GM21447 (cell line): ENCODE measurements around the gene HMCN1.
A peak's percentile ranks its signal among the peaks of the same experiment; 100 is the strongest.
"Not testable (repeated sequence)": the region's sequence is repeated elsewhere in the genome, so short reads cannot be mapped to it uniquely, and the experiment has no call there.

Experiments used
- ATAC-seq: cut with Tn5 transposase; IDR thresholded peaks from one replicate; pipeline ENCODE4 v1.9.1; 2021; ENCODE audit not compliant: unreplicated experiment

Gene HMCN1

DNA sequence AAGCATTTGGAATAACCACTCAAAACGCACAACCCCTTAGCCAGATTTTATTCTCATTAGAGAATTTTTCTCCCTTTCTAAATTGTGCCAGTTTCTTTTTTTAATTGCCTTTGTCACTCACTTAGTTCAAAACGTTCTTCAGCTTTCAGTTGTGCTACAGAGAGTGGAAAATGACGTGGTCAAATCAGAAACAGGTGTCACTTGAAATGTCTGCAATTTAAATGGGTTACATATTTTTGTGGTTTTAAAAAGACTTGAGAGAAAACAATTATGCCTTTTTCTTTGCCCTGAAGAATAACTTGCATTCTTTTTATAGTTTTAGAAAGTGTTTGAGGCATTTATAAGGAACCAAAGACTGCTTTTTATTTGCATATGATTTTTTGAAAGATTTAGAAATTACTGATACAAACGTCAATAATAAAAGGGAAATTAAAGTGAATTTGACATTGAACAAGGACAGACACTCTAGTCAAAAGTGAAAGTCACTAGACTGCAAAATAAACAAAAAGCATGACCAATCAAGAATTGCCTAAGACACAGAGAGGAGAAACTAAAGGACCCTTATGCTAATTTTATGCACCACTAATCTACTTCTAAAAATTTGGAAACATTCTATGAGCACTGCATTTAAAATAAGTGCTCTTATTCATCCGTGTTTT, 449.9 kb downstream of the HMCN1 start:
- peak; percentile 68 for ATAC-seq

DNA sequence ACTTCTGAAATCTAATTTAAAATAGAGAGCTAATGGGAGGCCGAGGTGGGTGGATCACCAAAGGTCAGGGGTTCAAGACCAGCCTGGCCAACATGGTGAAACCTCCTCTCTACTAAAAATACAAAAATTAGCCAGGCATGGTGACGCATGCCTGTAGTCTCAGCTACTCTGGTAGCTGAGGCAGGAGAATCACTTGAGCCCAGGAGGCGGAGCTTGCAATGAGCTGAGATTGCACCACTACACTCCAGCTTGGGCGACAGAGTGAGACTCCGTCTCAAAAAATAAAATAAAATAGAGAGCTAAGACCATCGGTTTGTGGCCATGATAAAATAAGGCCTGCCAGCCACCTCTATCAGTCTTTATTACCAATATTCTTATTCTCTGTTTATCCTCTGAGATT, 452.1 kb downstream of the HMCN1 start:
- ATAC-seq, result not testable (repeated sequence)

DNA sequence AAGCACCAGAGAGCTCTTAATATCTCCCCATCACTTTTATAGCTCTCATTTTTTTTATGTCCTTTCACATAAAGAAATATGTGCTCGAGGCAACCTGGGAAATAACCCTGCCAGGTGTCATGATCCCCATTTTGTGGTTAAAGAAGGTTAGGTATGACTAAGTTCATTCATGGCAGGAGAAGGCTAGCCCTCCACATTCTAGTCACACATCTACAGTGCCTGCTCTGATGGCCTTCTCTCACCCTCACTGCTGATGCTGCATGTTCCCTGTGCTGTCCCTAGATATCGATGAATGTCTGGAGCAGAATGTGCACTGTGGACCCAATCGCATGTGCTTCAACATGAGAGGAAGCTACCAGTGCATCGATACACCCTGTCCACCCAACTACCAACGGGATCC, 453.4 kb downstream of the HMCN1 start:
- peak; percentile 52 for ATAC-seq

DNA sequence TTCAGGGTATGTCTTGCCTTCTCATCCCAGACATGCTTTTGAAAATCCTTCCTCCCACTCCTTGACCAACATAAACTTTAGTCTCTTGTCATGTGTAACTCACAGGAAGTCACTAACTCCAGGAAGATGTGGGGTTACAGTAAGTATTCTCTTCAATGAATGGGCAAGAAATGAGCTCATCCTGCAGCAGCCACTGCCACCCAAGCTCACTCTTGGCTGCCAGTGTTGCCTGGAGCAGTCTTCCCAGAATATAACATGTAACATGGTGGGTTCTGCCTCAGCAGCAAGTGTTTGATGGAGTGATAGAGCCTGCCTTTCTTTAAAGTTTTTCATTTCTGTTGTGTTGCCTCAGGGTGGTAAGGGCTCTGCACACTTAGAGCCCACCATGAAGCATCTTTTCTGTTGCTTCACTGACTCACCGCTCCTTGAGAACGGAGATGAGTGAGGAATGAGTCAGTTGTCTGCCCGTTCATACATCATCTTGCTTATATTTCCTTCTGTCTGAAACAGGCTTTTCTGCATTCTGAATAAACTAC, 453.9 kb downstream of the HMCN1 start:
- peak; percentile 17 for ATAC-seq

DNA sequence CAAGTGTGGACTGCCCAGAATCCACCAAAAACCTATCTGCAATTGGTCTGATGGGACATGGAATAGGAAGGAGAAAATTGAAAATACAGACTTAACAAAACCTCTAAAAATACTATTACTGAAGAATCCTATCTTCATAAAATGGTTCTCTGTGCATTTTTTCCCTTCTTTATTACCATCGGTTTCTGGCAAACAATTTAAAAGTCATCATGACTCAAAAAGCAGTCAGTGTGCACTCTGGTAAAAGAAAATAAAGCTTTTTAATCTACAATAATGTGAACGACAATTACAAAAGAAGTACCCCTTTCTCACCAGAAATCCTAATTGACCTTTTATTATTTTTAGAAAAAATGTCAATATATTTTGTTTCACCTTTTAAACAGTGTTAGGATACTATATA, 454.5 kb downstream of the HMCN1 start:
- no peak for ATAC-seq

DNA sequence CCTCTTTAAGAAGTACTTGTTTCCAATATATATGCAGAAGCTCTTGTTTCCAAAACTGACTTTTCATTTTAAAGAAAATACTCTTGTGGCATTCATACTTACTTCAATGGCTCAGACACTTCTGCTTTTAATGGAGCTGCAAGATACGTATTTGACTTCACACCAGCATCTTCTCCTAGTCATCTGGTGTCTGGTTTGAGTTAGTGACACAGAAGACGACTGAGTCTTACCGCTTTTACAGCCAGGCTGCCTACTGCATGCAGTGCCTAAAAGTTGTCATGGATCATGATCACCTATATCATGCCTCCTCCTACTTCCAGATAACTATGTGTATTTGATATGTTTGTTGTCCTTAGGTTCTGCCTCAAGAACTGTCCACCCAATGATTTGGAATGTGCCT, 455.0 kb downstream of the HMCN1 start:
- no peak for ATAC-seq

DNA sequence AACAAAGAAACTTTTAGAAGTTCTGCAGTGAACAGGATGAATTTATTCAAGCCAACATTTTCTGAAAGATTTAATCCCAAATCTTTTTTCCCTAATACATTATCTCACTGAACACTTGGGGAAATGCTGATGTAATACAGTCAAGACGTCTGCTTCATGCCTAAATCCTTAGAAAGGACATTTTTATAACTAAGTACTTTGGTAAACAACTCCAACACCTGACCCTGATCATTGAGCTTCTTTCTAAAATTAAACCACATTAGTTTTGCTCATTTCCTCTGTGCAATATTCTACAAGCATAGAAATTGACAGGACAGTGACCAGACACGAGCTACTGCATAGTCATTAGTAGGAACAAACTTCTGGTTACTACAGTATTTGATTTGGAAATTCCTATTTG, 457.3 kb downstream of the HMCN1 start:
- no peak for ATAC-seq

DNA sequence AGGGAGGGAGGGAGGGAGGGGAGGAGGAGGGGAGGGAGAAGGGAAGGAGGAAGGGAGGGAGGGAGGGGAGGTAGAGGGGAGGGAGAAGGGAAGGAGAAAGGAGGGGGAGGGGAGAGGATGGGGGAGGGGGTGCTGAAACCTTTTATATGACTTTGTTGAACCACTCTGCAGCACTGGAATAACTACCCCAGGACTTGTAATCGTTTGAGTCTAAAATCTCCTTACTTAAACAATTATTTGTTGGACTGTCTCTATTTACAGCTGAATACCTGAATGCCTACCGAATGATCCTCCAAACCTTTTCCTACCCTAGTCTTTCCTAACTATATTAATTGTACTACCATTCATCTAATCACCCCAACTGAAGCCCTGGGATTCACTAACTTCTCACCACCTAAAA, 459.0 kb downstream of the HMCN1 start:
- ATAC-seq, result no peak

DNA sequence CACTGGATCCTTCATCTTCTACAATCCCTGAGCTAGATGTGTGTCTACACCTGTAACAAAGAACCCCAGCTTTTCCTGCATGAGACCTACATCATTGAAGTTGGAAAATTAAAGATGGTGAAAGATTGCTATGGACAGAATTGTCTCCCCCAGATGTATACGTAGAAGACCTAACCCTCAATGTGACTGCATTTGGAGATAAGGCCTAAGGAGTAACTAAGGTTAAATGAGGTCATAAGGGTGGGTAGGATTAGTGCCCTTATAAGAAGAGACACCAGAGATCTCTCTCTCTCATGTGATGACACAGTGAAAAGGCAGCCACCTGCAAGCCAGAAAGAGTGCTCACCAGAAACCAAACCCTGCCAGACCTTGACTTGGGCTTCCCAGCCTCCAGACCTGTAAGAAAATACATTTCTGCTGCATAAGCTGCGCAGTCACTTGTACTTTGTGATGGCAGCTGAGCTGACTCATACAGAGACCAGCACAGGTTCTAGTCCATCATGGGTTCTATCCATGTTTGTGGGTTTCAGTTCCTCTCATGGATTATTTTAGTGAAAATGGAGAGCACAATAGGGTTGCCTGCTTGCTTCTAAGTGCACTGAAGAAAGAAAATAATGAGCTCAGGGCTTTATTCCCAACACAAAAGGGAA, 460.0 kb downstream of the HMCN1 start:
- peak; percentile 86 for ATAC-seq

DNA sequence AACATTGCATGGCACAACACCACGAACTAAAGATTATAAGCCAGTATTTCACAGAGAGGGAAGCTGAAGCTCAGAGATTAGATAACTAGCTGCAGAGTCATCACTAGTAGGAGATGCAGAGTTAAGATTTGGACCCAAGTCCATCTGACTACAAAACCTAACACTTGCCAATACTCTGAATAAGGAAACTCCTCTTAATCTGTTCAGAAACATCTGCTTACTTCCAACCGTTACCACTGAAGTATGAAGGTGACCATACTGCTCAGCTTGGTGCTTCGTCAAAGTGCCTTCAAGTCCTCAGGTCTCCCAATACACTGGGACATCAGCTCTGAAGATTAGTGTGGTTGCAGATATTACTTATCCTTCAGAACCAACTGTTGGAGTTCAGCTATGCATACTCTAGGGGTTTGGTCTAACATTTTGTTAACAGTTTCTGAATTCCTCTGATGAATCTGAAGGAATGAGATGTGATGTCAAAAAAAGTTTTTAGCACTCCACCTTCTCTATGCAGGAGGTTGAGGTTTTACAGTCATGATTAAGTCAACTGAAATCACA, 461.3 kb downstream of the HMCN1 start:
- ATAC-seq, result no peak

DNA sequence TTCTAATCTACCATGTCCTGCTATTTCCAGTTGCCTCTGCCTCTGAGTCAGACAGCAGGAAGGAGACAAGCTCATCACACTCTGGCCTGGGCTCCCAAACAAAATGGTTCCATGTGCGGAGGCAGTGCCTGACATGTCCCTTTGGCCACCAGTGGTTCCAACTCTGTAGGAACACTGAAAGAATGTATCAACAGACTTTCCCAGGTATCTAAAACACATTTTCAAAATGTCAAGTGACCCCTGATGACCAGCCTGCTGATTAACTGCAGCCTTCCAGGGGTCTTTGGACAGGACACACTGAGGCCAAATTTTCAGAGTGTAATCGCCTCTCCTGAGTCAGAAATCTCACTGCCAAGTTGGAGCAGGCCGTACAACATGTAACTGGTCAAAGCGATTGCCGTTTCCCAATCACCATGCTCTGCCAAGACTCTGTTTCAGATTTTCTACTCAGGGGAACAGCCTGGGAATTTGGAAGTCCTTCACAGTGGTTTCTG, 468.1 kb downstream of the HMCN1 start:
- ATAC-seq, result no peak

DNA sequence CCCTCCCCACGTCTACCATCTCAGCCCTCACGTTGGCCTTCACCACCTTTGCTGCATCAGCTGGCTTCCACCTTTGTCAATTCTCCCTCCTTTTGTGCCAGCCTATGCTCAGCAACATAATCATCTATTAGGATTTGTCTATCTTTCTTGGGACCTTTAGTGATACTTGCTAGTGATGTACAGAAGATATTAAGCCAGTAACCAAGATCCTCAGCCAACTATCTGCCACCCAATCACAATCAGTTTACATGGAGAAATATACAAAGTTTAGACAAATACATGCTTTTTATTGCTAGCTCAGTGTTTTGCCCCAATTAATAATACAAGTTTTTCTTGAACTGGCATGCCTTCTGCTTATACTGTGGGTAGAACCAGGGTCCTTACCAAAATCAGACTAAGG, 468.6 kb downstream of the HMCN1 start:
- ATAC-seq, result no peak

DNA sequence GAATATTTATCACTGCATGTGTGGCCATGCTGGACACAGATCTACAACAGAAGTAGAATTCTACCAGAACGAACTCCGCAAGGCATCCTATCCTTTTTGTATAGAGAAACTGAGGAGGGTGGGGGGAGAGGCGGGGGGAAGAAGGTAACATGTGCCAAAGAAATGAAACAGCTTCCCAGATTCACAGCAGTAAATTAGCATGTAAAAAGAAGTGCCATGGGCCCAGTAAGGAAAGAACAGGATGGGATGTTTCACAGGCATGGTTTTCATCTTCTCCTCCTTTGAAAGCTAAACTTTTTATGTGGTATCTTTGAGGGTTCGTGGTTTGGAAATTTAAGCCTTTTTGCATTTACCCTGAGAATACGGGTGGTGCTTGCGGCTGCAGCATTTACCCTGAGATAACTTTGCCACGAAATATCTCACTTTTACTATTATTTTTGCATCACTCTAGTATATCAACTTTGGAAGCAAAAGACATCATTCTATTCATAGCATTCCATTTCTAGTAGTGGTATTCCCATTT, 471.9 kb downstream of the HMCN1 start:
- ATAC-seq, result no peak

DNA sequence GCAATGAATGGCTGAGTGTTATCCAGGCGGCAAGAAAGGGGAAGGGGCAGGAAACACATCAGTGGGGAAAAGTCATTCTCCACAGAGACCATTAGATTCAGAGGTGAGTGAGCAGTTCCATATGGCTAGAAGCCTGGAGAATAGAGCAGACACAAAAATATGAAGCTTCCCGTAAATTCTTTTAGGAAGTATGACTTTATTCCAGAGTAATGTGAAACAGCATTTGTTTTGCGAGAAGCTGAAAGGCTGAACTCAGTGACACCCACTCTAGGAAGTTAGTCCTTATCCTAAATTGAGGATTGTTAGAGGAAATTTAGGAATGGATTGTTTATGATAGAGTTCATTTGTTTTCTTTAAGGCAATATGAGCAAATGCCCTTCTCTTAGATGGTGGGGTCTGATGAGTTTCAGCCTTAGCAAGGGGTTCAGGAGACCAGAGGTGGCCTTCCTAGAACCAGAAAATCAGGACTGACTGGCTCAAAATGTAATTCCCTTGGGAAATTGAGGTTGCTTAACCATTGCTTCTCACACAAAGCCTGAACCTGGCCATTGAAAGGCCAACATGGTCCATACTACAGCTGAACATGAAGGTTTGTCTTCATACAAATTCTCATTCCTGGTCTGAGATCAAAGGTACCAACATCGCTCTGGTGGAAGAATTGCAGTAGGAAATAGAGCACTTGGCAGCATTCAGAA, 473.3 kb downstream of the HMCN1 start:
- ATAC-seq, result no peak

DNA sequence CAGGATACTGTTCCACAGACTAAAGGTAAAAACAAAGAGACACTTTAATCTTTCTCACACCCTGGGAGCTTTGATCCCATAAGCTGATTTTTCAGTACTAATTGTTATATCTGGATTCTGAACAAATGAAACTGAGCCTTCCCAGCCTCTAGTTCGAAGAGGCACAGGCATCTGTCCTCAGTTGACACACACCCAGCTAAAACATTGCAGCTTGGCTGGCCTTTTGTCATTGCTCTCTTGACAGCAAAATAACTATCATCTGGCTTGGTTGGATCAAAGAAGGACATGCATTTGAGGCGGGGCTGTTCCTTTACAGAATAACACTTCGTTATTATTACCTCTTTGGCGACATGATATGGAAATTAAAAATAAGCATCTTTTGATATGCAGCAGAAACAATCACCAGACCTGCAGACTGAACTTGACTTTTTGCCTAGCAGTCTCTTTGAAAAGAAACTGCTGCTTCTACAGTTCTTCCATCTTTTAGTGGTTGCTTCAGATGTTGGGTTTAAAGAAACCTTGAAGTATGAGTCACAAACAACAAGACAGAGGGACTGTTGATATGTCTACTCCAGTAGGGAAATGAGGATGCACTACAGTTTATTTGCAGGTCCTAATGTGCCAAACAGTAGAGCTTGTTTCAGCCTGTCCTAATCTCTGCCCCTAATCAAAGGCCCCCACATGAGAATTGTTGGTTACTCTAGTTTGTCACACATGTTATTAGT, 474.4 kb downstream of the HMCN1 start:
- no peak for ATAC-seq

DNA sequence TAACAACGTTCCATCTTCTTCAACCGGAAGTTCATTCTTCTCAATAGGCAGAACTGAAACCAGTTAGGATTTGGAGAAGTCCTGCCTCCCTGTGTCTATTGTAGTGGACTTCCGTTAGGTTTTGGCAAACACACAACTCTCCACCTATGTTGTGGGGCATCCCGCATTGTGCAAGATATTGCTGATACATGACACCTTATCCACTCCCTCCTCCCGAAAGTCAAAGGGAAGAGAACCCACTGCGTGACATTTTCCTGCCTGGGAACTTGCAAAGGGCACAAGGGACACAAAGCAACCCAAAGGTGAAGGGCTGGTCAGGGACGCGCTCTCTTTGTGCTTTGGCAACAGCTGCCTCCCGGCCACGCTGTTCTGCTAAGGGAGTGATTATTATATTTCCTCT, 476.1 kb downstream of the HMCN1 start:
- ATAC-seq, result no peak

DNA sequence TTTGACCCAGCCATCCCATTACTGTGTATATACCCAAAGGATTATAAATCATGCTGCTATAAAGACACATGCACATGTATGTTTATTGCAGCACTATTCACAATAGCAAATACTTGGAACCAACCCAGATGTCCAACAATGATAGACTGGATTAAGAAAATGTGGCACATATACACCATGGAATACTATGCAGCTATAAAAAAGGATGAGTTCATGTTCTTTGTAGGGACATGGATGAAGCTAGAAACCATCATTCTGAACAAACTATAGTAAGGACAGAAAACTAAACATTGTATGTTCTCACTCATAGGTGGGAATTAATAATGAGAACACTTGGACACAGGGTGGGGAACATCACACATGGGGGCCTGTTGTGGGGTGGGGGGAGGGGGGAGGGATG, 477.4 kb downstream of the HMCN1 start:
- ATAC-seq, result not testable (repeated sequence)

DNA sequence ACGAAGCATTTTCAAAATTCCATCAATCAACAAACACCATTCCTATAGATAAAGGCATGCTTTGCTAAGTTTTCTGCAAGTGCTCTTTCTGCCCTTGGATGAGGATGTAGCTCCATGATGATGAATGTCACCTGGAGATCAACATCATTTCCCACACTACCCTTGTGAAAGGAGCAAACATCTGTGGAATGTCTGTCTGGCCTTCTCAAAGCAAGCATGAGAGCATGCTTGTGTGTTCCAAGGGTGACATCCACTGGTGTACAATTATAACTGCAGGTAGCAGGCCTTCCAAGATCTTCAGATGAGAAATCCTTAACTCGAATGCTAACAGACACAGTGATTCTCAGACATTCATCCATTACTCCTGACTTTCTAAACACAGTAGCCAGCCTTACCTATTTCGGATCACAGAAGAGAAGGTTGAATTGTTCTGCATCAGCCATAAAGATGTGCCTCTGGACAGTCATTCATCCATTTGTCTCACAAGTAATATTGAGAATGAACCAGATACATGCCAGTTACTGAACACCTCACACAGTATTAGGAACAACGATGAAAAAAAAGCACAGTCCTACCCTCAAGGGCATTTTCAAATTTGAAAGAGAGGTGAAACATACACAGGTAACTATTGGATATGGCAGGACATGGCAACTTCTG, 478.5 kb downstream of the HMCN1 start:
- peak; percentile 77 for ATAC-seq

DNA sequence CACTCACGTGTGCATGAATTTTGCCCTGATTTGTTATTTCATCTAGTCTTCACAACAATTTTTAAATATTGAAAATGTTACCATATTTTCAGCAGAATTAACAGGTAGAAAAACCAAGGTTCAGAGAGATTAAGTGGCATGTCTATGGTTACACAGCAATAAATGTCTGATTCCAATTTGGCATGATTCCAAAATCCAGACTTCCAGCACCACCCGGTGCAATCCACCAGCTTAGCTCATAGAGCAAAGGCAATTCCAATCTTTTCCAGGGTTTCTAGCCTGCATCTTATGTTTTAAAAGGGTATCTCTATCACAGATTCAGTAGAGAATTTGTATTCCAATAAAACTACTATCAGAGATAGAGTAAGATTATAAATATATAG, 479.0 kb downstream of the HMCN1 start:
- no peak for ATAC-seq

DNA sequence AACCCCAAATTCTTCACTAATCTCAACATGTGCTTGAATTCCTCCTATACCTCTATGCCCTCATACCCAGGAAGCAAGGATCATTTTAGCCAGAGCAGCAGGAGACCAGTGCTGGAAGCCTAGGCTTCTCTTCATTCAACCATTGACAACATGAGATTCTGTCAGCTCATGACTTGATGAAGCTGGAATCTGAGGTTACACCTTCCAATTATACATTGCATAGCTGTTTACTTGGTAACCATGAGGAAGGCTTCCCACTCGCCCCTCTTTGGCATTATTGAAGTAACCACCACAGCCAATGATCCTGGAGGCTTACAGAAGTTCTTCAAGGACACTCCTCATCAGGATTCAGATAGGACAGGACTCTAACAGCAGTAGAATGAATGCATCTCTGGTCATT, 480.6 kb downstream of the HMCN1 start:
- no peak for ATAC-seq
